NCI-H2107 treated with DMSO at 0.1 percent for 48 hours (cell line): ENCODE data around the gene C1orf94.
"Not testable (repeated sequence)": the region's sequence is repeated elsewhere in the genome, so short reads cannot be mapped to it uniquely, and the experiment has no call there.

Source experiments
- DNase-seq: peaks from one replicate; lab custom pipeline; 2025; ENCODE audit not compliant: unreplicated experiment; lab: John Stamatoyannopoulos, UW

C1orf94 gene

GRCh38 chr1:34164771-34165391 lies 11.8 kb upstream of the C1orf94 start, which contains the start of gene CSMD2:
CSMD2 (minus strand) TSS chr1:34165230; CDS start chr1:34165097, 133 bp downstream.
- DNase-seq = no peak

GRCh38 chr1:34165422-34165921 lies 11.2 kb upstream of the C1orf94 start:
- DNase-seq = no peak

GRCh38 chr1:34166191-34166624 lies 10.5 kb upstream of the C1orf94 start:
- no peak for DNase-seq

- DNase-seq = no peak
These were observed 9.9 kb upstream of the C1orf94 start for GRCh38 chr1:34166625-34167361.

- DNase-seq = no peak
These were observed 9.3 kb upstream of the C1orf94 start for GRCh38 chr1:34167389-34167788.

GRCh38 chr1:34175744-34176143 lies 963 bp upstream of the C1orf94 start:
- no peak for DNase-seq

- DNase-seq = no peak
These were observed 1.4 kb downstream of the C1orf94 start for GRCh38 chr1:34178072-34178471.

GRCh38 chr1:34183381-34183780 lies 6.7 kb downstream of the C1orf94 start:
- not testable (repeated sequence) for DNase-seq

GRCh38 chr1:34186741-34187494 lies 10.2 kb downstream of the C1orf94 start:
- DNase-seq = no peak

GRCh38 chr1:34188418-34188817 lies 11.7 kb downstream of the C1orf94 start:
- no peak for DNase-seq

GRCh38 chr1:34188985-34189384 lies 12.3 kb downstream of the C1orf94 start:
- no peak for DNase-seq

- no peak for DNase-seq
These were observed 14.0 kb downstream of the C1orf94 start for GRCh38 chr1:34190692-34191091.

- no peak for DNase-seq
These were observed 15.9 kb downstream of the C1orf94 start for GRCh38 chr1:34192621-34193020.

GRCh38 chr1:34199927-34200326 lies 23.2 kb downstream of the C1orf94 start:
- DNase-seq = no peak

- DNase-seq = no peak
These were observed 36.0 kb downstream of the C1orf94 start for GRCh38 chr1:34212673-34213072.

GRCh38 chr1:34213956-34214355 lies 37.2 kb downstream of the C1orf94 start:
- no peak for DNase-seq

- DNase-seq = no peak
These were observed 54.7 kb downstream of the C1orf94 start for GRCh38 chr1:34231441-34231840.

- DNase-seq = no peak
These were observed 58.9 kb downstream of the C1orf94 start for GRCh38 chr1:34235594-34235993.

- no peak for DNase-seq
These were observed 59.4 kb downstream of the C1orf94 start for GRCh38 chr1:34236089-34236488.

GRCh38 chr1:34237151-34237815 lies 60.6 kb downstream of the C1orf94 start:
- no peak for DNase-seq

- no peak for DNase-seq
These were observed 69.3 kb downstream of the C1orf94 start for GRCh38 chr1:34245967-34246366.
